GM23248 (cell line): ENCODE data around the gene SLC25A22.

Experiments
- EZH2 ChIP-seq: fragments of 200-600 bp; sonication (generic); IDR thresholded peaks from 2 replicates; pipeline ENCODE4 v1.6.1; 2018; ENCODE audit warnings: antibody characterized with exemption, mild to moderate bottlenecking; ENCODE audit not compliant: insufficient read depth, poor library complexity, severe bottlenecking
- EZH2phosphoT487 ChIP-seq: fragments of 200-600 bp; sonication (generic); IDR thresholded peaks from 2 replicates; pipeline ENCODE4 v1.6.1; 2018; ENCODE audit warnings: antibody characterized with exemption, moderate library complexity, mild to moderate bottlenecking, low read depth; ENCODE audit not compliant: insufficient read depth

DNA sequence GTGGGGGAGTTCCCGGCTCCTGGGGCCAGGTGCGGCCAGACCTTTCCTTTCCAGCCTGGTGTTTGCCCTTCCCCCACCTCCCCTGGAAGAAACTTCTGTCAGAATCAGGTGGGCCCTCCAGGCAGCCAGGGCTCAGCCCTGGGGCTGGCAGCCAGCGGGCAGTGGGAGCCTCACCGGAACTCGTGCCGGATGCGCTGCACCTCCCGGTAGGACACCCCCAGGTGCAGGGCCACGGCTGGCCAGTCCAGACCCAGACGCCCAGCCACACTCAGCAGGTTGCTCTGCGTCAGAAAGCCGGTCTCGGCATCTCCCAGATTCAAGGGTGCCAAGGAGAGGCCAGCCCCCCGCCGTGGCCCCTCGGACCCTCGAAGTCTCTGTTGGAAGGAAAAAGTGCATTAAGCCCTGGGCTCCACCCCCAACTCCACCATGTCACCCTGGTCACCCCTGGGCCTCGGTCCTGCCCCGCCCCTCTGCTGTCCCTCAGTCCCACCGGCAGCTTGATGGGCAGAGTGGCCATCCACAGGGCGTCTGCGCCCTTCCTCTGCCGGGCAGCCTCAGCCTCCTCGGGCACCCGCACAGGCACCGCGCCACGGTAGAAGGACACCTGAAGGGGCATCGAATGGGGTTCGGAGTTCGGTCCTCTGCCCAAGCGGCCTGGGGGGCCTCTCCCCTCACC, 1.7 kb upstream of the SLC25A22 start:
- no peak for TF ChIP-seq EZH2
- no peak for TF ChIP-seq EZH2phosphoT487
